GM19455 (cell line): ENCODE measurements around the gene PHF21B.

ENCODE experiments used
- ATAC-seq: cut with Tn5 transposase; IDR thresholded peaks from one replicate; pipeline ENCODE4 v1.9.1; 2021; ENCODE audit not compliant: unreplicated experiment

The PHF21B gene

DNA sequence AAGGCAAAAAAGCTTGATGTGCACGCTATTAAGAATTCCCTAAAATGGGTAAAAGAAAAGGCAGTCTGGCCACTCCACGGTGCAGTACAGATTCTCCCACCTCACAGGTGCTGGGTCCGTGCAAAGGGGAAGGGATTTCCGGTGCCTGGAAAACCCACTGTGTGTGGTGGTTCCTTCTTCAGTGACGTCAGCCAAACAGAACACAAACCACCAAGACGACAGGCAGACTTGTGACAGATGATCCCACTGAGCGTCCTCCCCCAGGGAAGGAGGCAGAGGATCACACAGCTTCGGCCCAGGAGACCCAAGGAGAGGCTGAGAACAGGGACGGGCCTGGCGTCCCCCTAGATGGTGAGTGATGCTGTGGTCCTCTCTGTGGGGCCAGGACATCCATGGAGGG, 18.6 kb downstream of the PHF21B start:
- no peak for ATAC-seq

DNA sequence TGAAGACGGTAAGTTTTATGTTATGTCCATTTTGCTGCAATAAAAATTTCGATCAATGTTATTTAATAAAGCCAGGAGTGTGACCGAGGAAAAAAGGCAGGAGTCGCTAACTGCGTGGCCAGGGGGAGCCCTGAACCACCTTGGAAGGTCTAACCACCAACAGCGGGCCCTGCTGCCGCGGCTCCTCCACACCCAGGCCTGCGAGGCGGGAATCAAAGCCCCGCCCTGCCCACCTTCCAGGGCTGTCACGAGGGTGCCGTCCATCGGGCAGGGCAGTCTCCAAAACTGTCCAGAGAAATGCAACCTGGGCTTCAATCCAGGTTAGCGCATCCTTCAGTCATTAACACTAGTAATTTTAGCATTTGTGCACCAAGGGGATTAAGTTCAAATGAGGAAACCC, 19.0 kb downstream of the PHF21B start:
- ATAC-seq, result no peak

DNA sequence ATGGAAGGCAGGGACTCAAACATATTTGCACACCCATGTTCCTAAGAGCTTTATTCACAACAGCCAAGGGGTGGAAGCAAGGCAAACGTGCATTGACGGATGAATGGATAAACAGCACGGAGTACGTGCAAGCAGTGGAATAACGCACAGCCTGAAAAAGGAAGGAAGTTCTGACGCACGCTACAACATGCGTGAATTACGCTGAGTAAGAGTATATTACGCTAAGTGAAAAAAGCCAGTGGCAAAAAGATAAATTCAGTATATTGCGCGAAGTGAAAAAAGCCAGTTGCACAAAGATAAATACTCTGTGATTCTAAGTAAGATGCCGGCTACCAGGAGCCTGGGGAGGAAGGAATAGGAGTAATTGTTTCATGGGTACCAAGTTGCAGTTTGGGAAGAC, 19.5 kb downstream of the PHF21B start:
- ATAC-seq, result no peak

DNA sequence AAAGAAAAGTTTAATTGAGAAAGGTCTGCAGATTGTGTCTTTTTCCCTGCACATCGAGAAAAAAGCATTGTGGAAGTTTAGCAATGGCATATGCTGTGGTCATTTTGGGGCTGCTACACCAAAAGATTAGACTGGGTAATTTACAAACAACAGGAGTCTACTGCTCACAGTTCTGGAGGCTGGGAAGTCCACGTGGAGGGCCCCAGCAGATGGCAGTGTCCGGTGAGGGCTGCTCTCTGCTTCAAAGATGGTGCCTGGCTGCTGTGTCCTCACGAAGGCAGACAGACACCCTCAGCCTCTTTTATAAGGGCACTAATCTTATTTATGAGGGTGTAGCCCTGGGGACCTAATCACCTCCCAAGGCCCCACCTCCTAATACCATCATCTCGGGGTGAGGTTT, 21.1 kb downstream of the PHF21B start:
- ATAC-seq, result no peak

GRCh38 chr22:44986926-44987325, 22.9 kb downstream of the PHF21B start:
- no peak for ATAC-seq

- no peak for ATAC-seq
These were observed 23.8 kb downstream of the PHF21B start for GRCh38 chr22:44985906-44986527.

DNA sequence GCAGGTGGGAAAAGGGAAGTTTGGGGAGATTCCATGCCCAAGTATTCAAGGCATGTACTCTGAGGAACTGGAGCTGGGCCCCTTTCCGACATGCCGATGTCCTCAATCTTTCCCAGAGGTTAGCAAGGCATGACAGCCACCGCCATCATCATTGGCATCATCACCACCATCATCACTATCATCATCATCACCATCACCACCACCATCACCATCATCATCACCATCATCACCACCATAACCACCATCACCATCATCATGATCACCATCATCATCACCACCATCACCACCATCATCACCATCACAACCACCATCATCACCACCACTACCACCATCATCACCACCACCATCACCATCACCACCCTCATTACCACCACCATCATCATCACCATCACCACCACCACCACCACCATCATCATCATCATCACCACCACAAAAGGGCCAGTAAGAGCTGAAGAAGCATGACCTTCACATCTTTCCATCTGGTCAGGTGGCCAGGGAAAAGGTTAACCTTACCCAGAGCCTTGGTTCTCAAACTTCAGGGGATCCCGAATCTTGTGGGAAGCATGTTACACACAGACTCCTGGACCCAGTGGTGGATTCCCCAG, 25.8 kb downstream of the PHF21B start:
- ATAC-seq, result no peak

- ATAC-seq, result no peak
These were observed 27.4 kb downstream of the PHF21B start for GRCh38 chr22:44982445-44982844.

- no peak for ATAC-seq
These were observed 27.9 kb downstream of the PHF21B start for GRCh38 chr22:44981857-44982256.

DNA sequence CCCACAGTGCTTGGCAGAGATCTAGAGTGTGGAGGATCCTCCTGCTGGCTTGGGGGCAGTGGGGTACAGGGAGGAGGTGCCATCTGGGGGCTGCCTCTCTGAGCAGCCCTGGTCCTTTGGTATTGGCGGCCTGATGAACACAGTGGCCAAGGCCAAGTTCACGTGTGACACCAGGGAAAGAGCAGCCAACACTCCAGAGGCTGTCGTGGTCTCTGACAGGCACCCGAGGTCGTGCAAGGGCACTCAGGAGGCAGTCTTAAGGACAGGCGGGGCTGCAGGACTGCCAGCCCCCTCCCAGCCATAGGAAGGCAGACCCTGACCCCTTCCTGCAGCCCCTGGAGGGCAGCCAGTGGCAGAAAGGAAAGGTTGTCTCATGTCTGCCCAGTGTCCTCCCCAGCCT, 30.7 kb downstream of the PHF21B start:
- no peak for ATAC-seq

DNA sequence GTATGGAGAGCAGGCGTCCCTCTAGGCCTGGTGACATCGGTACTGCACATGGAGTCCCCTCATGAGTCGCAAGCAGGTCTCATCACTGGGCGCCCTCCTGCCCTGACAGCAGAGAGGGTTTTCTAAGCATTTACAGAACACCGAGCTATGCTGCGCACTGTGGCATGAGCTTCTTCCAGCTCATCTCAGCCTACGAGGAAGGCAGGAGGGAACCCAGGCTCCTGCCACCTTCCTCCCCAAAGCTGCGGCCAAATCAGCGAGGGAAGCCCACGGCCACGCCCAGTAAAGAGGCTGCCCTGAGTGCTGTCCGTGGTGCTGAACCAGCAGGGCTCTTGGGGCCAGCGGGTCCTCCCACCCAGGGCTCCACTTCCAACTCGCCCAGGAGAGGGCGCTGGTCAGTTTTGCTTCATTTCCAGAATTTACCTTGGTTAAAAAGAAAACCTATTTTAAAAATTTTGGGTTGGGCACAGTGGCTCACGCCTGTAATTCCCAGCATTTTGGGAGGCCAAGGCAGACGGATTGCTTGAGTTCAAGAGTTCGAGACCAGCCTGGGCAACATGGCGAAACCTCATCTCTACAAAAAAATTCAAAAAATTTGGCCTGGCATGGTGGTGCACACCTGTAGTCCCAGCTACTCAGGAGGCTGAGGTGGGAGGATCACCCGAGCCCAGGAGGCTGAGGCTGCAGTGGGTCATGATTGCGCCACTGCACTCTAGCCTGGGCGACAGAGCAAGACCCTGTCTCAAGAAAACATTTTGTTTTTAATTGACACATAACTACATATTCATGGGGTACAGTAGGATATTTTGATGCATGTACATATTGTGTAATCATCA, 34.2 kb downstream of the PHF21B start:
- no peak for ATAC-seq

- no peak for ATAC-seq
These were observed 35.4 kb downstream of the PHF21B start for GRCh38 chr22:44974454-44974853.

- no peak for ATAC-seq
These were observed 36.0 kb downstream of the PHF21B start for GRCh38 chr22:44973829-44974228.

DNA sequence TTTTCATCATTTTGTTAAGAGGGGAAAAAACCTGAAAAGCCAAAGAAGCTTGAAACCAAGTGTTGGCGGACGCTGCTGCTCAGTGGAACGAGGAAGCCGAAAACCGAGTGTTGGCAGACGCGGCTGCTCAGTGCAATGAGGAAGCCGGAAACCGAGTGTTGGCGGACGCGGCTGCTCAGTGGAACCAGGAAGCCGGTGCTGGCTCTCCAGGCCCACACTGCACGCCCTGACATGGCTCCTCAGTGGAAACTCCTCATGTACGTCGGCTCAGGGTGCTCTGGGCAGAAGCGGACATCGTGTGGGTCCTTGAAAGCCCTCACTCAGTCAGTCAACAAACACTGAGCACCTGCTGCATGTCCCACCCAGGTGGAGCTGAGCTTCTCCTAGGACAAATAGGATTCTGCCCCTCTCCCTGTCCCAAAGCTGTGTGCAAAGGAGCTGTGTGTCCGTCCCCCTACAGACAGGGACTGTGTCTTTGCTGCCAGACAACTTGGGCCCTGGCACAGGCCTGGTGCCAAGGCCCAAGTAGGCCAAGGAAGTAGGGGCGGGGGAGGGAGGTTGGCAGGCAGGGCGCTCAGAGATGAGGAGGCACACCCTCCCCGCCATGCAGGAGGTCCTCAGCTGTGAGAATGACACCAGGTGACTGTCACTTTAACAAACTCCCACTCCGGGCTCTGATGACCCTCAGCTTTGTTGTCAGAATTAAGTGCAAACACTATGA, 37.3 kb downstream of the PHF21B start:
- no peak for ATAC-seq

- no peak for ATAC-seq
These were observed 38.0 kb downstream of the PHF21B start for GRCh38 chr22:44971651-44972362.

DNA sequence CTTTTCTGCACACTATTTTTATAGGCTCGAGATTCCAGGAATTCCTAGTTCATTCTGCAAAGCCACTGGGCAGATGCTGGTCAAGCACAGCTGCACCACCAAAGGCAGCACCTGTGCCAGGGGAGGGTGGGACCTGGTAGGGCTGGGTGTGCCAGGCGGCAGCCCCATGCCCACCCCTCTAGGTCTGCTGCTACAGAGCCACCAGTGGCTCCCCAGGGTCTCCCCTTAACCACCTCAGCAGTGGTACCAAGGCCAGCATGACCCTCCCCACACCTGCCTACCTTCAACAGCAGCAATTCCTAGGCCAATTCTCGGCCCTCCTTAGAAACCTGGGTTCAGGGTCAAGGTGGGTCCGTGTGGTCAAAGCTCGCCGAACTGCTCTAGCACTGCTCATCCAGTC, 39.5 kb downstream of the PHF21B start:
- no peak for ATAC-seq

GRCh38 chr22:44969817-44970216, 40.0 kb downstream of the PHF21B start:
- no peak for ATAC-seq

DNA sequence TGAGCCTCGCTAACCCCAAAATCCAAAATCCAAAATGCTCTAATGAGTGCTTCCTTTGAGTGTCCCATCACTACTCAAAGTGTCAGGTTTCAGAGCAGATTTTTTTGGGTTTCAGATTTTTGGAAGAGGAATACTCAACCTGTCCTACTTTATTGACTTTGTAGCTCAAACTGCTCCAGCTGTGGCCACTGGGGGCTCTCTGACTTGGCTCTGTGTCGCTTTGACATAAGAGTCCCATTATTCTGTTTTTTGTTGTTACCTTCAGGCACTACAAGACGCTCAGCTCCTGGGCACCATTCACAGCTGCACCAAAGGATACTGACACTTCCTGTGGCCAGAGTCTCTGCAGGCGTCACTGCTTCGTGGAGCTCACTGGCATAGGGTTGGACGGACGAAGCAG, 41.1 kb downstream of the PHF21B start:
- ATAC-seq, result no peak

DNA sequence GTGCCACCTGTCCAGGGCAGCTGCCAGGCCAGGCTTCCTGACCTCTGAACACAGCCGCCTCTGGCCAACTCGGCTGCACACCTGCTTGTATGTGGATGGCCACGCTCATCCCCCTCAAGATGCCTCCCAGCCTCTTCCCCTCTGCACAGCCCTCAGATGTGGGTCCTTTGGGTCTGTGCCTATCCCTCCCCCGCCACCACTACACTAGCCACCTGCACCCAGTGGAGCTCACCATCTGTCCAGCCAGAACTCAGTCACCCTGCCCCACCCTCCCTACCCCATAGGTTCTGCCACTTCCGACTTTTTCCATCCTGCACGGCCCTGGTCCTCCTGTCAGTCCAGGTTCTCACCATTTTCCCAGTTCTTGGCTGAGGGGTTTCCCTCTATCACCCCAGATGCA, 44.6 kb downstream of the PHF21B start:
- ATAC-seq, result no peak

DNA sequence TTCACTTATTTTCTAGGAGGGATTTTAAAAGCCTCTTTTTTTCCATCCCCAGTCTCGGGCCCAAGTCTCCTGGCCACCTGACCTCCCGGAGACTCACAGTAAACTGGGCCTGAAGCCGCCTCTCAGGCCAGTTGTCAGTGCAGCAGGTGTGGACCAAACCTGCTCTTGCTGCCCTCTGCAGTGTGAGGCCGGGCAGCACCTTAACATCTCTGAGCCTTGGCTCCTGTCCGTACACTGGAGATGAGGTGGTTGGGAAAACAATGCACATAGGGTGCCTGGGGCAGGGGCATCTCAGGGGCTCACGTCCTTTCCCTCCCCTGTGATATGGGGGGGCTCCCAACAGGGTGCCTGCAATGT, 45.1 kb downstream of the PHF21B start:
- ATAC-seq, result no peak
